ENCODE measurements around the gene CNOT6. TPM values are rescaled to one million over a fixed set of nuclear protein-coding genes. Genes with fewer than 3 reads are reported as not detected.
"Not testable (repeated sequence)": the region's sequence is repeated elsewhere in the genome, so short reads cannot be mapped to it uniquely, and the experiment has no call there.

The CNOT6 gene
- total RNA-seq, 1 donor from 2014 or later: 24.9 TPM

- Mint-ChIP-seq H3K27me3 (peaks cover 10% of the 10 kb centered on the region), H3K4me3 (no peak overlapping the region), H3K9me3 (no peaks in the 10 kb centered on the region), H3K27ac (no peak overlapping the region), H3K36me3 (ENCODE audit: low read depth) (no peaks in the 10 kb centered on the region), H3K4me1 (no peaks in the 10 kb centered on the region)
- no peak for ATAC-seq (ENCODE audit: low read depth)
- intact Hi-C loops (cut with micrococcal nuclease): no loop called here
- TF ChIP-seq CTCF (IDR thresholded peaks at IDR 0.05): no peak
- CTCF ChIA-PET: interaction anchor here (2.9 kb wide), 1 partner anchor 176 kb away, joined by 20 read pairs; no protein-coding TSS in a partner anchor
- POLR2A ChIA-PET: no interaction called here
- DNase-seq: no peak
Measured at GRCh38 chr5:180469866-180470265, 24.3 kb upstream of the CNOT6 start.

- no peak for TF ChIP-seq CTCF (IDR thresholded peaks at IDR 0.05)
- H3K9me3 Mint-ChIP-seq: no peaks in the 10 kb centered on the region
- no peak for ATAC-seq (ENCODE audit: low read depth)
- no peaks in the 10 kb centered on the region for H3K4me1 Mint-ChIP-seq
- peaks cover 10% of the 10 kb centered on the region for H3K27me3 Mint-ChIP-seq
- no peaks in the 10 kb centered on the region for H3K36me3 Mint-ChIP-seq (ENCODE audit: low read depth)
- ChIA-PET CTCF (interaction anchor here (1.0 to 2.9 kb wide), 3 partner anchors 156 to 180 kb away, joined by 3 to 20 read pairs (median 3); no protein-coding TSS in a partner anchor), POLR2A (no interaction called here)
- intact Hi-C loops (cut with micrococcal nuclease): no loop called here
- no peak overlapping the region for H3K4me3 Mint-ChIP-seq
- DNase-seq: no peak
- no peak overlapping the region for H3K27ac Mint-ChIP-seq
Measured at GRCh38 chr5:180470361-180470760, 23.8 kb upstream of the CNOT6 start.

- Mint-ChIP-seq H3K9me3 (no peaks in the 10 kb centered on the region), H3K4me1 (no peaks in the 10 kb centered on the region), H3K36me3 (ENCODE audit: low read depth) (no peaks in the 10 kb centered on the region), H3K27me3 (peaks cover 10% of the 10 kb centered on the region), H3K4me3 (no peak overlapping the region), H3K27ac (no peak overlapping the region)
- ATAC-seq (ENCODE audit: low read depth) (peak; percentile 77), DNase-seq (peak; percentile 36)
- CTCF ChIA-PET: interaction anchor here (1.0 to 2.9 kb wide), 3 partner anchors 157 to 181 kb away, joined by 3 to 20 read pairs (median 3); no protein-coding TSS in a partner anchor
- intact Hi-C loops (cut with micrococcal nuclease): loop anchor here (1.0 kb wide), 1 partner anchor 178 kb away; no protein-coding TSS in a partner anchor
- TF ChIP-seq CTCF (IDR thresholded peaks at IDR 0.05): peak; percentile 55
- POLR2A ChIA-PET: no interaction called here
Measured at GRCh38 chr5:180470966-180471582, 23.1 kb upstream of the CNOT6 start.

- Mint-ChIP-seq H3K27ac (no peak overlapping the region), H3K4me3 (no peak overlapping the region), H3K36me3 (ENCODE audit: low read depth) (no peaks in the 10 kb centered on the region), H3K27me3 (peaks cover 10% of the 10 kb centered on the region), H3K4me1 (no peaks in the 10 kb centered on the region), H3K9me3 (no peaks in the 10 kb centered on the region)
- no peak for TF ChIP-seq CTCF (IDR thresholded peaks at IDR 0.05)
- ChIA-PET CTCF (interaction anchor here (2.9 kb wide), 1 partner anchor 178 kb away, joined by 20 read pairs; no protein-coding TSS in a partner anchor), POLR2A (no interaction called here)
- DNase-seq (no peak), ATAC-seq (ENCODE audit: low read depth) (no peak)
- intact Hi-C loops (cut with micrococcal nuclease): loop anchor here (1.0 kb wide), 1 partner anchor 179 kb away; no protein-coding TSS in a partner anchor
Measured at GRCh38 chr5:180471866-180472265, 22.3 kb upstream of the CNOT6 start.

- CTCF ChIA-PET: interaction anchor here (2.9 kb wide), 1 partner anchor 178 kb away, joined by 20 read pairs; no protein-coding TSS in a partner anchor
- H3K4me3 Mint-ChIP-seq: no peak overlapping the region
- POLR2A ChIA-PET: no interaction called here
- H3K27ac Mint-ChIP-seq: no peak overlapping the region
- no peaks in the 10 kb centered on the region for H3K9me3 Mint-ChIP-seq
- H3K27me3 Mint-ChIP-seq: peaks cover 10% of the 10 kb centered on the region
- no peaks in the 10 kb centered on the region for H3K36me3 Mint-ChIP-seq (ENCODE audit: low read depth)
- no peak for ATAC-seq (ENCODE audit: low read depth)
- DNase-seq: no peak
- intact Hi-C loops (cut with micrococcal nuclease): no loop called here
- TF ChIP-seq CTCF (IDR thresholded peaks at IDR 0.05): no peak
- no peaks in the 10 kb centered on the region for H3K4me1 Mint-ChIP-seq
Measured at GRCh38 chr5:180472269-180472668, 21.9 kb upstream of the CNOT6 start.

GRCh38 chr5:180473386-180473785 is 20.8 kb upstream of the CNOT6 start:
- intact Hi-C loops (cut with micrococcal nuclease); CTCF ChIA-PET; H3K9me3 Mint-ChIP-seq; H3K36me3 Mint-ChIP-seq (ENCODE audit: low read depth); H3K27ac Mint-ChIP-seq; H3K4me3 Mint-ChIP-seq; H3K4me1 Mint-ChIP-seq; DNase-seq; ATAC-seq (ENCODE audit: low read depth): not testable (repeated sequence)
- H3K27me3 Mint-ChIP-seq: peaks cover 10% of the 10 kb centered on the region
- POLR2A ChIA-PET: interaction anchor here (0.6 kb wide), 2 partner anchors 211 to 865 kb away, joined by 3 read pairs; no protein-coding TSS in a partner anchor

All from activated B cell treated with CpG ODN at 0.5 μM for 24 hours (primary cell).